Astrocyte (in vitro differentiated cells and primary cell): ENCODE measurements around the gene SND1. TPM values are rescaled to one million over a fixed set of nuclear protein-coding genes. Genes with fewer than 3 reads are reported as not detected.

Source experiments
- microRNA-seq: library from miRNA; unstranded; fragments of <30 nt; microRNA quantifications from one replicate; pipeline ENCODE4 v1.2.0, GENCODE V29; 2020
- total RNA-seq: library from RNA; stranded (reverse); gene quantifications from 2 replicates; pipeline ENCODE4 v1.2.1, GENCODE V29; 2021

SND1 gene
- total RNA-seq, 1 donor from 2014 or later = 267 TPM

Small RNA genes within 50 kb of the gene (microRNA-seq; reads per million reads assigned to microRNA genes)
- gene MIR593 = not detected

Other genes starting within 250 kb of the SND1 start
- gene GCC1, start 66.6 kb upstream of the SND1 start, total RNA-seq = 28.8 and 32.0 TPM in 2 replicates
- gene ARF5, start 63.8 kb upstream of the SND1 start, total RNA-seq = 105 and 111 TPM in 2 replicates
- gene FSCN3, start 58.5 kb upstream of the SND1 start, total RNA-seq = 1.0 TPM in 1 of 2 replicates, not detected in the other
- not detected in 2 replicates for gene PAX4, start 34.1 kb upstream of the SND1 start, total RNA-seq